Measurements from ENCODE around the gene TMEM184B.
"Not testable (repeated sequence)": the region's sequence is repeated elsewhere in the genome, so short reads cannot be mapped to it uniquely, and the experiment has no call there.

The TMEM184B gene

GRCh38 chr22:38249803-38250642, 22.8 kb downstream of the TMEM184B start:
- DNase-seq (ENCODE audit: low read depth in 2 of 2), result no peak

- DNase-seq (ENCODE audit: low read depth in 2 of 2), result no peak
Observed at GRCh38 chr22:38249301-38249700, 23.5 kb downstream of the TMEM184B start.

GRCh38 chr22:38248280-38248679, 24.5 kb downstream of the TMEM184B start:
- DNase-seq (ENCODE audit: low read depth in 2 of 2), result no peak

- DNase-seq (ENCODE audit: low read depth in 2 of 2), result no peak
Observed at GRCh38 chr22:38247713-38248112, 25.1 kb downstream of the TMEM184B start.

GRCh38 chr22:38246692-38247091, 26.1 kb downstream of the TMEM184B start:
- no peak for DNase-seq (ENCODE audit: low read depth in 2 of 2)

GRCh38 chr22:38246046-38246658, 26.7 kb downstream of the TMEM184B start:
- no peak for DNase-seq (ENCODE audit: low read depth in 2 of 2)

- no peak for DNase-seq (ENCODE audit: low read depth in 2 of 2)
Observed at GRCh38 chr22:38244106-38244505, 28.7 kb downstream of the TMEM184B start.

- no peak for DNase-seq (ENCODE audit: low read depth in 2 of 2)
Observed at GRCh38 chr22:38243007-38243765, 29.6 kb downstream of the TMEM184B start.

- DNase-seq (ENCODE audit: low read depth in 2 of 2), result no peak
Observed at GRCh38 chr22:38240734-38241252, 32.0 kb downstream of the TMEM184B start.

GRCh38 chr22:38239101-38239761, 33.6 kb downstream of the TMEM184B start:
- no peak for DNase-seq (ENCODE audit: low read depth in 2 of 2)

- DNase-seq (ENCODE audit: low read depth in 2 of 2), result no peak
Observed at GRCh38 chr22:38238519-38239071, 34.2 kb downstream of the TMEM184B start.

GRCh38 chr22:38236786-38237185, 36.0 kb downstream of the TMEM184B start:
- no peak for DNase-seq (ENCODE audit: low read depth in 2 of 2)

- DNase-seq (ENCODE audit: low read depth in 2 of 2), result no peak
Observed at GRCh38 chr22:38235240-38235850, 37.5 kb downstream of the TMEM184B start.

GRCh38 chr22:38233856-38234255, 39.0 kb downstream of the TMEM184B start:
- not testable (repeated sequence) for DNase-seq (ENCODE audit: low read depth in 2 of 2)

GRCh38 chr22:38233427-38233826, 39.4 kb downstream of the TMEM184B start:
- no peak for DNase-seq (ENCODE audit: low read depth in 2 of 2)

- DNase-seq (ENCODE audit: low read depth in 2 of 2), result no peak
Observed at GRCh38 chr22:38232196-38232595, 40.6 kb downstream of the TMEM184B start.

GRCh38 chr22:38230916-38231315, 41.9 kb downstream of the TMEM184B start:
- DNase-seq (ENCODE audit: low read depth in 2 of 2), result no peak

- no peak for DNase-seq (ENCODE audit: low read depth in 2 of 2)
Observed at GRCh38 chr22:38230108-38230825, 42.5 kb downstream of the TMEM184B start.

GRCh38 chr22:38228873-38229740, 43.7 kb downstream of the TMEM184B start:
- no peak for DNase-seq (ENCODE audit: low read depth in 2 of 2)

Data from stimulated activated CD8-positive, alpha-beta memory T cell treated with anti-CD3 and anti-CD28 coated beads, Interleukin-7, amount 100 ng/mL, for 1 hour (primary cell).